A673 (cell line): ENCODE results near the gene DPF1. TPM values are rescaled to one million over a fixed set of nuclear protein-coding genes. Genes with fewer than 3 reads are reported as not detected.

Source experiments
- BruUV-seq: library from RNA; stranded (reverse); fragments of 400-500 nt; replicated peaks from 2 replicates; lab custom pipeline; 2021; lab: Mats Ljungman, UMichigan
- CTCF ChIA-PET: fragments of 300-600 bp; sonication (Branson Sonifier 250); formaldehyde crosslinking; loops from one replicate; lab custom pipeline; 2022; ENCODE audit warnings: antibody characterized with exemption; lab: Charles Lee
- POLR2A ChIA-PET: fragments of 300-600 bp; sonication (Branson Sonifier 250); formaldehyde crosslinking; loops from one replicate; lab custom pipeline; 2022; ENCODE audit warnings: antibody characterized with exemption; ENCODE audit not compliant: low non-redundant PET; lab: Charles Lee
- DNase-seq: peaks from one replicate; pipeline ENCODE4 v3.0.0-alpha.2; 2015; ENCODE audit warnings: low spot score
- H3K27ac ChIP-seq: fragments of 200-600 bp; sonication (generic); 2 replicates; pipeline ENCODE4 v1.5.1; 2016; ENCODE audit warnings: mixed run types, low read depth, mild to moderate bottlenecking, mixed read lengths, antibody characterized with exemption, low read length; ENCODE audit not compliant: poor library complexity, severe bottlenecking
- H3K27me3 ChIP-seq: fragments of 200-600 bp; sonication (generic); replicated peaks from 2 replicates; pipeline ENCODE4 v1.6.1; 2017; ENCODE audit warnings: mixed run types, low read depth, mild to moderate bottlenecking, mixed read lengths, antibody characterized with exemption, low read length; ENCODE audit not compliant: insufficient read depth, poor library complexity
- H3K36me3 ChIP-seq: fragments of 200-600 bp; sonication (generic); 2 replicates; pipeline ENCODE4 v1.6.1; 2016; ENCODE audit warnings: mixed run types, mild to moderate bottlenecking, mixed read lengths, antibody characterized with exemption, low read length; ENCODE audit not compliant: insufficient read depth, poor library complexity, severe bottlenecking
- H3K4me1 ChIP-seq: fragments of 200-600 bp; sonication (generic); 2 replicates; pipeline ENCODE4 v1.6.1; 2017; ENCODE audit warnings: mixed run types, mild to moderate bottlenecking, mixed read lengths, antibody characterized with exemption, low read length; ENCODE audit not compliant: insufficient read depth, poor library complexity, severe bottlenecking
- H3K4me3 ChIP-seq: fragments of 200-600 bp; sonication (generic); 2 replicates; pipeline ENCODE4 v1.5.1; 2016; ENCODE audit warnings: low read depth, mixed run types, mild to moderate bottlenecking, mixed read lengths, low read length; ENCODE audit not compliant: poor library complexity, severe bottlenecking
- H3K9me3 ChIP-seq: fragments of 200-600 bp; sonication (generic); 2 replicates; pipeline ENCODE4 v1.6.1; 2016; ENCODE audit warnings: mixed run types, low read depth, mild to moderate bottlenecking, mixed read lengths, antibody characterized with exemption, low read length; ENCODE audit not compliant: poor library complexity, severe bottlenecking
- EZH2 ChIP-seq: fragments of 200-600 bp; sonication (generic); IDR thresholded peaks from 2 replicates; pipeline ENCODE4 v1.6.1; 2017; ENCODE audit warnings: borderline replicate concordance, low read depth, mild to moderate bottlenecking, mixed read lengths, antibody characterized with exemption, low read length; ENCODE audit not compliant: poor library complexity, severe bottlenecking
- intact Hi-C: fragments of 100-400 bp; cut with micrococcal nuclease; formaldehyde crosslinking; loops from one replicate; pipeline ENCODE4 v1.10.0; 2022; ENCODE audit not compliant: unreplicated experiment
- total RNA-seq: library from RNA; stranded (reverse); gene quantifications from 2 replicates; pipeline ENCODE4 v1.2.3, GENCODE V29; 2021
- TF ChIP-seq, protein P1 (sequence below): fragments of 300-800, 200-600 bp; sonication (generic); conservative IDR thresholded peaks from 2 replicates; pipeline ENCODE4 v1.5.1; 2017; ENCODE audit warnings: low read depth, mild to moderate bottlenecking, antibody characterized with exemption, low read length, moderate library complexity, mixed read lengths

Gene DPF1
- total RNA-seq, 1 experiment from 2014 or later: 6.3 TPM

DNA sequence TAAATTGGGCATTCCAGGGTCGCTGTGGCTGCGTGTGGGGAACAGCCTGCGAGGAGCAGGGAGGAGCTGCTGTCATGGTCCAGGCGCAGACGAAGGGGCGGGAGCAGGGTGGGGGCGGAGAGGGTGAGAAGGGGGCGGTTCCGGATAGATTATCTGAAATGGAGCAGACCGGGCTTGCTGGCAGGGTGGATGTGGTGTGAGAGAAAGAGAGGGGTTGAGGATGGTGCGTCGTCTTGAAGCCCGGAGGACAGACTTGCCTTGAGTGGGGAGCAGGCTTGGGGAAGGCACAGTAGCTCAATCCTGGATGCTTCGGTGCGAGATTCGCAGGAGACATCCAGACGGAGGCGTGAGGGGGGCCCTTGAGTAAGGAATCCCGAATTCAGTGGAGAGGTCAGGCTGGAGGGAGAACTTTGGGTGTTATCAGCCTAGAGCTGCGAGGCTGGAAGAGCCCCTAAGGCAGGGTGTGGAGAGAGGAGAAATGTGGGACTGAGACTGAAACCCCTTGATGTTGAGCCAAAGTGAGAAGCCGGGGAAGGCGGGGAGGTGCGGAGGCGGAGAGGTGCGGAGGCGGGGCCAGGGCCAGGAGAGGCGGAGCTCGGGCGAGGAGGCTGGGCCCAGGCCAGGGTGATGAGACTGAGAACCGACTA lies 40.6 kb downstream of the DPF1 start:
- peak overlapping the region; percentile 28 for H3K4me3 ChIP-seq
- intact Hi-C loops: no loop called here
- H3K36me3 ChIP-seq: no peaks in the 10 kb centered on the region
- no peaks in the 10 kb centered on the region for H3K27me3 ChIP-seq
- no peaks in the 10 kb centered on the region for H3K9me3 ChIP-seq
- ChIA-PET POLR2A (no interaction called here), CTCF (no interaction called here)
- H3K4me1 ChIP-seq: peaks cover 10% of the 10 kb centered on the region
- no peak overlapping the region for H3K27ac ChIP-seq
- TF ChIP-seq EZH2: no peak
- TF ChIP-seq, protein P1, sequence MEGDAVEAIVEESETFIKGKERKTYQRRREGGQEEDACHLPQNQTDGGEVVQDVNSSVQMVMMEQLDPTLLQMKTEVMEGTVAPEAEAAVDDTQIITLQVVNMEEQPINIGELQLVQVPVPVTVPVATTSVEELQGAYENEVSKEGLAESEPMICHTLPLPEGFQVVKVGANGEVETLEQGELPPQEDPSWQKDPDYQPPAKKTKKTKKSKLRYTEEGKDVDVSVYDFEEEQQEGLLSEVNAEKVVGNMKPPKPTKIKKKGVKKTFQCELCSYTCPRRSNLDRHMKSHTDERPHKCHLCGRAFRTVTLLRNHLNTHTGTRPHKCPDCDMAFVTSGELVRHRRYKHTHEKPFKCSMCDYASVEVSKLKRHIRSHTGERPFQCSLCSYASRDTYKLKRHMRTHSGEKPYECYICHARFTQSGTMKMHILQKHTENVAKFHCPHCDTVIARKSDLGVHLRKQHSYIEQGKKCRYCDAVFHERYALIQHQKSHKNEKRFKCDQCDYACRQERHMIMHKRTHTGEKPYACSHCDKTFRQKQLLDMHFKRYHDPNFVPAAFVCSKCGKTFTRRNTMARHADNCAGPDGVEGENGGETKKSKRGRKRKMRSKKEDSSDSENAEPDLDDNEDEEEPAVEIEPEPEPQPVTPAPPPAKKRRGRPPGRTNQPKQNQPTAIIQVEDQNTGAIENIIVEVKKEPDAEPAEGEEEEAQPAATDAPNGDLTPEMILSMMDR: no peak
- DNase-seq: peak; percentile 36
- BruUV-seq: no TSS peak

DNA sequence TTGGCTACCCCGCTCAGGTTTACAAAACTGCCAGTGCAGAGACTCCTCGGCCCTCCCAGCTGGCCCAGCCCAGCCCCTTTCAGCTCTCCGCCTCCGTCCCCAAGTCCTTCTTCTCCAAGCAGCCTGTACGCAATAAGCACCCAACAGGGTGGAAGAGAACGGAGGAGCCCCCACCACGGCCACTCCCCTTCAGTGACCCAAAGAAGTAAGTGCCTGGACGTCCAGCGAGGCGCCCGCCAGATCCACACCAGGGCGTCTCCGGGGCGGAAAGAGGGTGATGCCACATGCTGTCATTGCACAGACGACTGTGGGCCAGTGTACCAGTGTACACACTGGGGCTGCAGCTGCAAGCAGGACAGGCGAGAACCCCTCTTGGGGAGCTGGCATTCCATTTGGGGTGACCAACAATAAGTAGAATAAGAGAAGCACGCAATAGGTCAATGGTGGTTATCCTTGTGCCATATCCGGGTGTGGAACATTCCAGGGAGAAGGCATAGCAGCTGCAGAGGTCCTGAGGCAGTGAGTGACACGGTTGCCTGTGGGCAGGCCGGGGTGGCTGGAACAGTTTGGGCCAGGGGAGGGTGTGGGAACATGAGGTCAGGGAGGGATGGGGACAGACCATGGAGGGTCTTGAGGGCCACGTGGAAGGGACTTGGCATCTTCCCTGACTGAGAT lies 41.3 kb downstream of the DPF1 start:
- POLR2A ChIA-PET: no interaction called here
- no peak for DNase-seq
- intact Hi-C loops: no loop called here
- Histone ChIP-seq H3K9me3 (no peaks in the 10 kb centered on the region), H3K27ac (no peak overlapping the region), H3K4me1 (peaks cover 10% of the 10 kb centered on the region), H3K27me3 (no peaks in the 10 kb centered on the region), H3K4me3 (no peak overlapping the region), H3K36me3 (no peaks in the 10 kb centered on the region)
- CTCF ChIA-PET: no interaction called here
- TF ChIP-seq, protein P1: no peak
- no peak for TF ChIP-seq EZH2
- no TSS peak for BruUV-seq

DNA sequence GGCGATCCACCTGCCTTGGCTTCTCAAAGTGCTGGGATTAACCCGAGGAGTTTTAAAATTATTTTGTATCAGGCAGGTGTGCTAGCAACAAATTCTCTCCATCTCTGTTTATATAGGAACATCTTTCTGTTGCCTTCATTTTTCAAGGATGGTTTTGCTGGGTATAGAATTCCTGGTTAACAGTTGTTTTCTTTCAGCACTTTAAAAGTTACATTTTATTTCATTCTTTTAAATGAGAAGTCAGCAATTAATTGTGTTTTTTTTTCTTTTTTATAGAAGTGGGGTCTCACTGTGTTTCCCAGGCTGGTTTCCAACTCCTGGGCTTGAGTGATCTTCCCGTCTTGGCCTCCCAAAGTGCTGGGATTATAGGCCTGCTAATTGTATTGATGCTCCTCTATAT lies 44.0 kb downstream of the DPF1 start:
- Histone ChIP-seq H3K4me3 (no peak overlapping the region), H3K27ac (no peak overlapping the region), H3K4me1 (peaks cover 10% of the 10 kb centered on the region), H3K9me3 (no peaks in the 10 kb centered on the region), H3K36me3 (no peaks in the 10 kb centered on the region), H3K27me3 (no peaks in the 10 kb centered on the region)
- ChIA-PET CTCF (no interaction called here), POLR2A (no interaction called here)
- TF ChIP-seq EZH2: no peak
- TF ChIP-seq, protein P1: no peak
- intact Hi-C loops: no loop called here
- DNase-seq: no peak
- no TSS peak for BruUV-seq
